Caco-2 (cell line): Measurements from ENCODE around the gene PCIF1. TPM values are rescaled to one million over a fixed set of nuclear protein-coding genes. Genes with fewer than 3 reads are reported as not detected.

ENCODE experiments used
- BruUV-seq: library from RNA; stranded (reverse); fragments of 400-500 nt; replicated peaks from 2 replicates; lab custom pipeline; 2021; lab: Mats Ljungman, UMichigan
- CTCF ChIA-PET: fragments of 300-600 bp; sonication (Branson Sonifier 250); formaldehyde crosslinking; loops from one replicate; lab custom pipeline; 2022; ENCODE audit warnings: antibody characterized with exemption; lab: Charles Lee
- POLR2A ChIA-PET: fragments of 300-600 bp; sonication (Branson Sonifier 250); formaldehyde crosslinking; loops from one replicate; lab custom pipeline; 2022; ENCODE audit warnings: antibody characterized with exemption; lab: Charles Lee
- DNase-seq, 2 experiments: peaks; one replicate each; pipeline versions ENCODE4 v3.0.0 to v3.0.0-alpha.2; 2020 to 2022
- H3K27me3 ChIP-seq: replicated peaks from 2 replicates; pipeline ENCODE4 v1.6.0; 2011; ENCODE audit warnings: low read length; ENCODE audit not compliant: control insufficient read depth, insufficient read depth
- H3K36me3 ChIP-seq: 2 replicates; pipeline ENCODE4 v1.5.1; 2011; ENCODE audit warnings: low read length; ENCODE audit not compliant: control insufficient read depth, insufficient read depth
- H3K4me1 ChIP-seq: fragments of 250-450 bp; sonication (Bioruptor Pico); 2 replicates; pipeline ENCODE4 v1.5.1; 2020; ENCODE audit warnings: mild to moderate bottlenecking
- H3K4me3 ChIP-seq: 2 replicates; pipeline ENCODE4 v1.5.1; 2011; ENCODE audit warnings: low read depth, mild to moderate bottlenecking, control low read depth, low read length
- H3K9me3 ChIP-seq: fragments of 250-450 bp; sonication (Bioruptor Pico); 2 replicates; pipeline ENCODE4 v1.5.1; 2020; ENCODE audit warnings: mild to moderate bottlenecking, moderate library complexity
- H3K27ac Mint-ChIP-seq: one replicate; pipeline ENCODE4 v1.8.0; 2022; ENCODE audit warnings: mixed read lengths; ENCODE audit not compliant: unreplicated experiment
- H3K27me3 Mint-ChIP-seq: one replicate; pipeline ENCODE4 v1.8.0; 2022; ENCODE audit warnings: mixed read lengths; ENCODE audit not compliant: insufficient read depth, unreplicated experiment
- H3K36me3 Mint-ChIP-seq: one replicate; pipeline ENCODE4 v1.8.0; 2022; ENCODE audit warnings: mild to moderate bottlenecking, mixed read lengths; ENCODE audit not compliant: insufficient read depth, unreplicated experiment
- H3K4me1 Mint-ChIP-seq: one replicate; pipeline ENCODE4 v1.8.0; 2022; ENCODE audit warnings: low read depth, mixed read lengths; ENCODE audit not compliant: unreplicated experiment
- H3K4me3 Mint-ChIP-seq: one replicate; pipeline ENCODE4 v1.8.0; 2022; ENCODE audit warnings: mild to moderate bottlenecking, moderate library complexity, mixed read lengths; ENCODE audit not compliant: unreplicated experiment
- H3K9me3 Mint-ChIP-seq: one replicate; pipeline ENCODE4 v1.8.0; 2022; ENCODE audit warnings: mixed read lengths; ENCODE audit not compliant: unreplicated experiment
- intact Hi-C: fragments of 100-400 bp; cut with micrococcal nuclease; formaldehyde crosslinking; loops from one replicate; pipeline ENCODE4 v1.10.0; 2022; ENCODE audit not compliant: unreplicated experiment
- total RNA-seq: library from RNA; stranded (reverse); gene quantifications from 2 replicates; pipeline ENCODE4 v1.2.3, GENCODE V29; 2022
- TF ChIP-seq, protein P1 (sequence below), 2 experiments: fragments of 200-600 bp in 1 of 2; IDR thresholded peaks; 1 replicate in 1 of 2; 2 replicates in 1 of 2; pipeline versions ENCODE4 v1.5.1 to v1.8.0; 2011 to 2022; ENCODE audit warnings: antibody characterized with exemption in 1 of 2, control low read depth in 1 of 2, inconsistent platforms in 1 of 2, low read depth in 1 of 2, low read length in 1 of 2, mild to moderate bottlenecking in 1 of 2, moderate library complexity in 1 of 2; ENCODE audit not compliant: insufficient read depth in 1 of 2, severe bottlenecking in 1 of 2, unreplicated experiment in 1 of 2

Gene PCIF1
- total RNA-seq, 1 experiment from 2014 or later: 75.9 TPM

DNA sequence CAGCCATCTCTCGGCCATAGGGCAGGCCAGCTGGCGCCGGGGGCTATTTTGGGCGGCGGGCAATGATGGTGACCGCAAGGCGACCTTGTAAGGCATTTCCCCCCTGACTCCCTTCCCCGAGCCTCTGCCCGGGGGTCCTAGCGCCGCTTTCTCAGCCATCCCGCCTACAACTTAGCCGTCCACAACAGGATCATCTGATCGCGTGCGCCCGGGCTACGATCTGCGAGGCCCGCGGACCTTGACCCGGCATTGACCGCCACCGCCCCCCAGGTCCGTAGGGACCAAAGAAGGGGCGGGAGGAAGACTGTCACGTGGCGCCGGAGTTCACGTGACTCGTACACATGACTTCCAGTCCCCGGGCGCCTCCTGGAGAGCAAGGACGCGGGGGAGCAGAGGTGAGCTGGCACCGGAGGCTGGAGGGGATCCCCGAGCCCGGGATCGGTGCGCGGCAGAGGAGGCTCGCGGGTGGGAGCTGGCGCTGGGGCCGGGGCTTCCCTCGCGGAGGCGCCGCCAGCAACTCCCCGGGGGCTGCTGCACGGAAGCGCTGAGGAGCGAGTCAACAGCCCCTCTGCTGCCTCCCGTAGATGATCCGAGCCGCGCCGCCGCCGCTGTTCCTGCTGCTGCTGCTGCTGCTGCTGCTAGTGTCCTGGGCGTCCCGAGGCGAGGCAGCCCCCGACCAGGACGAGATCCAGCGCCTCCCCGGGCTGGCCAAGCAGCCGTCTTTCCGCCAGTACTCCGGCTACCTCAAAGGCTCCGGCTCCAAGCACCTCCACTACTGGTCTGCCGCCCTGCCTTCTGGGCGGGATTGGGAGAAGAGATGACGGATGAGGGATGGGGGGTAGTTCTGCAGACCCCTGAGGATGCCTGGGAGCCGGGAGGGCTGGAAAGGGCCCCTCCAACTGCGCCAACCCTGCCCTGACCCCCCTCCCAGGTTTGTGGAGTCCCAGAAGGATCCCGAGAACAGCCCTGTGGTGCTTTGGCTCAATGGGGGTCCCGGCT, 43.2 kb upstream of the PCIF1 start, which contains the start of the genes CTSA and NEURL2:
Gene CTSA, plus strand, starts transcription at position 351 of the 999 bp plus-strand sequence. Its CDS starts 234 bp downstream, at position 585.
Gene NEURL2, minus strand, starts transcription at position 224 of the 999 bp plus-strand sequence. Its CDS starts 217 bp downstream, at position 7.
- H3K27me3 Mint-ChIP-seq: no peaks in the 10 kb centered on the region
- ChIA-PET CTCF (interaction anchor here (0.8 to 4.3 kb wide), 17 partner anchors 10 to 120 kb away, joined by 3 to 49 read pairs (median 4); partner anchors contain the start of genes ACOT8, PCIF1, PLTP and ZSWIM1), POLR2A (interaction anchor here (0.5 to 3.2 kb wide), 7 partner anchors 10 to 58 kb away, joined by 3 to 53 read pairs (median 4); partner anchors contain the start of genes PCIF1, SNX21 and ZSWIM1)
- TSS peak; percentile 32 for BruUV-seq
- H3K36me3 Mint-ChIP-seq: peaks cover 62% of the 10 kb centered on the region
- Histone ChIP-seq H3K9me3 (no peaks in the 10 kb centered on the region), H3K36me3 (peaks cover 12% of the 10 kb centered on the region), H3K4me3 (peak within 1 kb of the TSS; percentile 94), H3K27me3 (no peaks in the 10 kb centered on the region), H3K4me1 (peaks cover 8% of the 10 kb centered on the region)
- H3K4me3 Mint-ChIP-seq: peak within 1 kb of the TSS; percentile 95
- peak within 1 kb of the TSS; percentile 95 for H3K27ac Mint-ChIP-seq
- TF ChIP-seq, protein P1, sequence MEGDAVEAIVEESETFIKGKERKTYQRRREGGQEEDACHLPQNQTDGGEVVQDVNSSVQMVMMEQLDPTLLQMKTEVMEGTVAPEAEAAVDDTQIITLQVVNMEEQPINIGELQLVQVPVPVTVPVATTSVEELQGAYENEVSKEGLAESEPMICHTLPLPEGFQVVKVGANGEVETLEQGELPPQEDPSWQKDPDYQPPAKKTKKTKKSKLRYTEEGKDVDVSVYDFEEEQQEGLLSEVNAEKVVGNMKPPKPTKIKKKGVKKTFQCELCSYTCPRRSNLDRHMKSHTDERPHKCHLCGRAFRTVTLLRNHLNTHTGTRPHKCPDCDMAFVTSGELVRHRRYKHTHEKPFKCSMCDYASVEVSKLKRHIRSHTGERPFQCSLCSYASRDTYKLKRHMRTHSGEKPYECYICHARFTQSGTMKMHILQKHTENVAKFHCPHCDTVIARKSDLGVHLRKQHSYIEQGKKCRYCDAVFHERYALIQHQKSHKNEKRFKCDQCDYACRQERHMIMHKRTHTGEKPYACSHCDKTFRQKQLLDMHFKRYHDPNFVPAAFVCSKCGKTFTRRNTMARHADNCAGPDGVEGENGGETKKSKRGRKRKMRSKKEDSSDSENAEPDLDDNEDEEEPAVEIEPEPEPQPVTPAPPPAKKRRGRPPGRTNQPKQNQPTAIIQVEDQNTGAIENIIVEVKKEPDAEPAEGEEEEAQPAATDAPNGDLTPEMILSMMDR (IDR thresholded peaks at IDR 0.05; ENCODE audit: insufficient read depth in 1 of 2, low read depth in 1 of 2, low read length in 1 of 2, severe bottlenecking in 1 of 2, unreplicated experiment in 1 of 2): peak; percentile 10 to 34
- no peaks in the 10 kb centered on the region for H3K9me3 Mint-ChIP-seq
- peaks cover 36% of the 10 kb centered on the region for H3K4me1 Mint-ChIP-seq
- peak; percentile 99 for DNase-seq
- intact Hi-C loops: loop anchor here (1.0 to 5.0 kb wide), 6 partner anchors 10 to 92 kb away; partner anchors contain the start of genes ACOT8, UBE2C, ZSWIM1 and ZSWIM3

DNA sequence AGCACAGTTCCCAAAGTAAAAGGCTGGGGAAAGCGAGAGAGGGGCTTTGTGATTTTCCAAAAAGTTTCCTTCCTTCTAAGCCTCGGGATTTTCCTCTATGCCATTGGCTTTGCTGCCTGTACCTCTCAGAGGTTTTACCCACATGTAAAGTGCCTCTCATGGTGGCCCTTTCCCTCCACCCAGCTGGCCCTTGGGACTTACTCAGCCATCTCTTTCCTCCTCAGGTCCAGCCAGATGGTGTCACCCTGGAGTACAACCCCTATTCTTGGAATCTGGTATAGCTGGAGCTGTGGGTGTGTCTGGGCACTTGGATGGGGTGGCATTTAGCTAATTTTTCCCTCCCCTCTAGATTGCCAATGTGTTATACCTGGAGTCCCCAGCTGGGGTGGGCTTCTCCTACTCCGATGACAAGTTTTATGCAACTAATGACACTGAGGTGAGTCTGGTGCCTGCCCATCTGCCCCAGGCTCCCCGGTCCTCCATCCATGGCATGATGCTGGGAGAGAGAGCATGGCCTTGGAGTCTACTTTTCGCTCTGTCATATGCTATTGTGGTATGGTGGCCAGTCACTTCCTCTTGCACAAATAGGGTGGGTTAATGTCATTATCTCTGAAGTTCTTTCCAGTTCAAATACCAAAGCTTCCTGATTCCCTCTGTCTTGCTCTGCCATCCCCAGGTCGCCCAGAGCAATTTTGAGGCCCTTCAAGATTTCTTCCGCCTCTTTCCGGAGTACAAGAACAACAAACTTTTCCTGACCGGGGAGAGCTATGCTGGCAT, 42.2 kb upstream of the PCIF1 start:
- Histone ChIP-seq H3K4me3 (peak overlapping the region; percentile 94), H3K9me3 (no peaks in the 10 kb centered on the region), H3K4me1 (peaks cover 8% of the 10 kb centered on the region), H3K36me3 (peaks cover 12% of the 10 kb centered on the region), H3K27me3 (no peaks in the 10 kb centered on the region)
- intact Hi-C loops: loop anchor here (5.0 kb wide), 1 partner anchor 80 kb away; the partner anchor contains the start of gene UBE2C
- ChIA-PET CTCF (interaction anchor here (1.0 to 4.3 kb wide), 7 partner anchors 11 to 93 kb away, joined by 3 to 49 read pairs (median 5); partner anchors contain the start of genes PCIF1 and ZSWIM1), POLR2A (interaction anchor here (3.1 to 3.2 kb wide), 2 partner anchors 11 to 42 kb away, joined by 34 to 53 read pairs; partner anchors contain the start of genes PCIF1 and ZSWIM1)
- Mint-ChIP-seq H3K27ac (peak overlapping the region; percentile 95), H3K4me3 (peak overlapping the region; percentile 95), H3K36me3 (peaks cover 68% of the 10 kb centered on the region), H3K27me3 (no peaks in the 10 kb centered on the region), H3K9me3 (no peaks in the 10 kb centered on the region), H3K4me1 (peaks cover 36% of the 10 kb centered on the region)
- no TSS peak for BruUV-seq
- peak in 1 of 2 experiments; percentile 47 for DNase-seq
- TF ChIP-seq, protein P1 (IDR thresholded peaks at IDR 0.05; ENCODE audit: insufficient read depth in 1 of 2, low read depth in 1 of 2, low read length in 1 of 2, severe bottlenecking in 1 of 2, unreplicated experiment in 1 of 2): peak in 1 of 2 experiments; percentile 21
